Endothelial cell of umbilical vein (primary cell): ENCODE measurements around the gene PTPRT. TPM values are rescaled to one million over a fixed set of nuclear protein-coding genes. Genes with fewer than 3 reads are reported as not detected.

Experiments used
- BruUV-seq: library from RNA; stranded (reverse); fragments of 400-500 nt; replicated peaks from 2 replicates; lab custom pipeline; 2021; lab: Mats Ljungman, UMichigan
- CTCF ChIA-PET: fragments of 300-600, 350-600 bp; sonication (Branson Sonifier 250); formaldehyde crosslinking; loops from one replicate; lab custom pipeline; 2021; ENCODE audit warnings: antibody characterized with exemption, inconsistent platforms; lab: Charles Lee
- POLR2A ChIA-PET: fragments of 300-600, 350-600 bp; sonication (Branson Sonifier 250); formaldehyde crosslinking; loops from one replicate; lab custom pipeline; 2021; ENCODE audit warnings: antibody characterized with exemption, inconsistent platforms; lab: Charles Lee
- DNase-seq: peaks from one replicate; pipeline ENCODE4 v3.0.0-alpha.2; 2011; ENCODE audit warnings: low read depth, low spot score
- FAIRE-seq: peaks from 2 replicates; lab custom pipeline; 2011; peaks lifted over from hg19 to GRCh38; lab: Jason Lieb, UNC
- H2AFZ ChIP-seq: 2 replicates; pipeline ENCODE4 v1.6.0; 2012; ENCODE audit warnings: low read depth, low read length, control low read depth, inconsistent platforms
- H3K27ac ChIP-seq: 2 replicates; pipeline ENCODE4 v1.5.1; 2011; ENCODE audit warnings: low read depth, mild to moderate bottlenecking, control low read depth, low read length, moderate library complexity; ENCODE audit not compliant: insufficient read depth
- H3K27me3 ChIP-seq, 2 experiments: 2 replicates each; pipeline versions ENCODE4 v1.6.0 to v1.6.1; 2011; ENCODE audit warnings: low read length in 2 of 2, mixed read lengths in 1 of 2; ENCODE audit not compliant: control insufficient read depth in 2 of 2, insufficient read depth in 2 of 2
- H3K36me3 ChIP-seq, 2 experiments: 2 replicates in 1 of 2; 3 replicates in 1 of 2; pipeline ENCODE4 v1.5.1; 2011; ENCODE audit warnings: low read length in 2 of 2, mild to moderate bottlenecking in 1 of 2, moderate library complexity in 1 of 2; ENCODE audit not compliant: control insufficient read depth in 2 of 2, insufficient read depth in 2 of 2; ENCODE audit errors: extremely low read depth in 1 of 2
- H3K4me1 ChIP-seq: 3 replicates; pipeline ENCODE4 v1.5.1; 2011; ENCODE audit warnings: mild to moderate bottlenecking, low read length; ENCODE audit not compliant: control insufficient read depth, insufficient read depth; ENCODE audit errors: extremely low read depth
- H3K4me2 ChIP-seq: 2 replicates; pipeline ENCODE4 v1.6.1; 2011; ENCODE audit warnings: low read length, control low read depth, mixed read lengths; ENCODE audit not compliant: insufficient read depth
- H3K4me3 ChIP-seq, 3 experiments: fragments of 200-600 bp in 1 of 3; sonication (generic), shearing (Covaris generic) in 1 of 3; replicated peaks in 1 of 3; 2 replicates each; pipeline ENCODE4 v1.5.1; 2011 to 2016; ENCODE audit warnings: control low read depth in 3 of 3, low read length in 3 of 3, mild to moderate bottlenecking in 2 of 3, inconsistent platforms in 1 of 3, low read depth in 1 of 3, moderate library complexity in 1 of 3; ENCODE audit not compliant: insufficient read depth in 1 of 3
- H3K79me2 ChIP-seq: 2 replicates; pipeline ENCODE4 v1.6.0; 2012; ENCODE audit warnings: low read length, inconsistent platforms; ENCODE audit not compliant: control insufficient read depth, insufficient read depth
- H3K9ac ChIP-seq: replicated peaks from 2 replicates; pipeline ENCODE3; 2011; ENCODE audit warnings: low read length, control low read depth; ENCODE audit not compliant: insufficient read depth; ENCODE audit errors: extremely low read depth
- H3K9me1 ChIP-seq: replicated peaks from 3 replicates; pipeline ENCODE4 v1.6.0; 2011; ENCODE audit warnings: mild to moderate bottlenecking, low read length; ENCODE audit not compliant: control insufficient read depth, insufficient read depth; ENCODE audit errors: extremely low read depth
- H3K9me3 ChIP-seq: replicated peaks from 2 replicates; pipeline ENCODE4 v1.5.1; 2012; ENCODE audit warnings: low read length, inconsistent platforms; ENCODE audit not compliant: control insufficient read depth, insufficient read depth
- H4K20me1 ChIP-seq: replicated peaks from 2 replicates; pipeline ENCODE3; 2011; ENCODE audit warnings: mild to moderate bottlenecking, low read length; ENCODE audit not compliant: control insufficient read depth, insufficient read depth; ENCODE audit errors: extremely low read depth
- CTCF ChIP-seq, 2 donors: IDR thresholded peaks; 1 replicate in 1 of 2; 2 replicates in 1 of 2; pipeline ENCODE4 v1.5.1; 2011; ENCODE audit warnings: low read length in 2 of 2, mild to moderate bottlenecking in 2 of 2, moderate library complexity in 2 of 2, control low read depth in 1 of 2, inconsistent platforms in 1 of 2, low read depth in 1 of 2; ENCODE audit not compliant: insufficient read depth in 1 of 2; ENCODE audit errors: extremely low read depth in 1 of 2
- EZH2 ChIP-seq: IDR thresholded peaks from 2 replicates; pipeline ENCODE4 v1.6.1; 2012; ENCODE audit warnings: borderline replicate concordance, low read depth, mild to moderate bottlenecking, moderate library complexity, low read length, inconsistent platforms; ENCODE audit not compliant: severe bottlenecking
- FOS ChIP-seq: IDR thresholded peaks from 2 replicates; pipeline ENCODE4 v1.6.1; 2011; ENCODE audit warnings: mild to moderate bottlenecking, low read length, moderate library complexity, borderline replicate concordance; ENCODE audit not compliant: insufficient read depth
- GATA2 ChIP-seq: IDR thresholded peaks from 2 replicates; pipeline ENCODE4 v1.7.0; 2011; ENCODE audit warnings: low read depth, mild to moderate bottlenecking, moderate library complexity, mixed read lengths, low read length; ENCODE audit not compliant: insufficient read length, insufficient read depth
- JUN ChIP-seq: IDR thresholded peaks from 2 replicates; pipeline ENCODE4 v1.6.1; 2011; ENCODE audit warnings: borderline replicate concordance, low read depth; ENCODE audit not compliant: insufficient read length, insufficient read depth
- MAX ChIP-seq: IDR thresholded peaks from 2 replicates; pipeline ENCODE4 v1.6.1; 2011; ENCODE audit not compliant: insufficient read depth, insufficient read length
- MYC ChIP-seq: IDR thresholded peaks from one replicate; pipeline ENCODE4 v1.6.1; 2011; ENCODE audit warnings: mild to moderate bottlenecking, low read depth, low read length
- POLR2A ChIP-seq: IDR thresholded peaks from 2 replicates; pipeline ENCODE4 v1.6.1; 2012; ENCODE audit warnings: low read depth, mild to moderate bottlenecking, control low read depth, low read length
- POLR2AphosphoS5 ChIP-seq: IDR thresholded peaks from 2 replicates; pipeline ENCODE4 v1.6.1; 2012; ENCODE audit warnings: low read depth, mild to moderate bottlenecking, control low read depth, low read length, moderate library complexity; ENCODE audit not compliant: insufficient read depth
- dilution Hi-C: fragments of 300-500 bp; cut with MboI; formaldehyde crosslinking; loops from one replicate; pipeline ENCODE4 v1.15.0; 2019; ENCODE audit warnings: low sequenced_read_pairs; ENCODE audit not compliant: extremely low pct_ligation_motif_present
- intact Hi-C: fragments of 100-400 bp; cut with micrococcal nuclease; formaldehyde crosslinking; loops from one replicate; pipeline ENCODE4 v1.10.0; 2022
- polyA plus RNA-seq, 4 experiments: library from polyadenylated mRNA; depleted of rRNA in 3 of 4; stranded (reverse) in 3 of 4; unstranded in 1 of 4; fragments of >200 nt; gene quantifications; 2 replicates each; pipeline versions ENCODE4 v1.2.1 to v1.2.3, GENCODE V29; 2011 to 2012; ENCODE audit warnings: missing spikeins in 1 of 4
- total RNA-seq: library from RNA; stranded (reverse); gene quantifications from 2 replicates; pipeline ENCODE4 v1.2.3, GENCODE V29; 2021

The PTPRT gene
- total and polyA plus RNA-seq, 2 donors (not counting 3 experiments of a cell fraction or from before 2014, with no cell fraction given): not detected

GRCh38 chr20:43057317-43057716 is 132.4 kb downstream of the PTPRT start:
- peaks cover 8% of the 10 kb centered on the region for H3K9me3 ChIP-seq
- no peak overlapping the region for H2AFZ ChIP-seq
- H4K20me1 ChIP-seq: no peaks in the 10 kb centered on the region
- BruUV-seq: no TSS peak
- ChIA-PET POLR2A (no interaction called here), CTCF (no interaction called here)
- DNase-seq (no peak), FAIRE-seq (no peak)
- no peak overlapping the region for H3K4me2 ChIP-seq
- H3K4me3 ChIP-seq: no peak overlapping the region
- TF ChIP-seq FOS: no peak
- no peak for TF ChIP-seq JUN
- TF ChIP-seq MAX: no peak
- TF ChIP-seq POLR2AphosphoS5: no peak
- no peak for TF ChIP-seq GATA2
- TF ChIP-seq POLR2A: no peak
- no peak for TF ChIP-seq CTCF (IDR thresholded peaks at IDR 0.05; ENCODE audit: extremely low read depth in 1 of 2, insufficient read depth in 1 of 2, low read depth in 1 of 2, low read length in 2 of 2)
- no peak for TF ChIP-seq MYC
- TF ChIP-seq EZH2: no peak
- no peak overlapping the region for H3K27ac ChIP-seq
- H3K9ac ChIP-seq: no peak overlapping the region
- intact Hi-C loops (no loop called here), dilution Hi-C loops (no loop called here)
- no peaks in the 10 kb centered on the region for H3K79me2 ChIP-seq
- H3K36me3 ChIP-seq: no peaks in the 10 kb centered on the region
- H3K27me3 ChIP-seq: no peaks in the 10 kb centered on the region
- no peaks in the 10 kb centered on the region for H3K4me1 ChIP-seq
- no peaks in the 10 kb centered on the region for H3K9me1 ChIP-seq
